Measurements from ENCODE around the gene RETREG3. TPM values are rescaled to one million over a fixed set of nuclear protein-coding genes. Genes with fewer than 3 reads are reported as not detected.

RETREG3 gene
- total and polyA plus RNA-seq, 9 of the 15 experiments (the other 6 are each of a cell fraction or from before 2014, with no cell fraction given) = 4.1 to 39.0 (median 16.9) TPM

- Histone ChIP-seq H3K79me2 (ENCODE audit: control insufficient read depth, insufficient read depth, low read length) (peaks cover 68% of the 10 kb centered on the region), H3K4me2 (ENCODE audit: insufficient read depth, low read length) (peak overlapping the region; percentile 88; the same call in 1 of the 2 replicates), H3K4me1 (replicated peaks in 1 of 2; ENCODE audit: control insufficient read depth in 2 of 2, insufficient read depth in 2 of 2, low read length in 2 of 2) (peaks cover 37 to 69% of the 10 kb centered on the region in 2 experiments), H3K27ac (ENCODE audit: extremely low read depth, low read depth, low read length) (peak overlapping the region; percentile 89; the same call in 2 of the 3 replicates), H3K9ac (ENCODE audit: insufficient read depth in 1 of 2, low read depth in 2 of 2, low read length in 2 of 2) (peak overlapping the region in 1 of 2 experiments; percentile 96; a peak in 3 of 4 replicates), H3K9me1 (ENCODE audit: control insufficient read depth, insufficient read depth, low read length) (no peaks in the 10 kb centered on the region), H3K9me3 (replicated peaks; ENCODE audit: control insufficient read depth, insufficient read depth, low read depth, low read length) (no peaks in the 10 kb centered on the region), H3K27me3 (ENCODE audit: control insufficient read depth in 2 of 2, insufficient read depth in 2 of 2, low read length in 2 of 2) (no peaks in the 10 kb centered on the region), H3K4me3 (no peak overlapping the region), H2AFZ (ENCODE audit: low read depth, low read length) (no peak overlapping the region), H3K36me3 (ENCODE audit: control insufficient read depth, insufficient read depth, low read length) (peaks cover 66% of the 10 kb centered on the region), H4K20me1 (replicated peaks; ENCODE audit: control insufficient read depth, insufficient read depth, low read length) (no peaks in the 10 kb centered on the region)
- in situ Hi-C loops (cut with MboI) = no loop called here
- WGBS (ENCODE audit: insufficient coverage, low coverage, missing lambda C conversion rate) = 88% methylated on average over 15 of the region's 16 CpGs
- TF ChIP-seq ZNF512 (tag; IDR thresholded peaks at IDR 0.05) (no peak), SOX6 (IDR thresholded peaks at IDR 0.05) (no peak), CEBPZ (IDR thresholded peaks at IDR 0.05; ENCODE audit: borderline replicate concordance, low read depth, low read length) (no peak), NR2C2 (CRISPR knock-in tag; IDR thresholded peaks at IDR 0.05) (no peak), NR2C2 (tag; IDR thresholded peaks at IDR 0.05) (no peak), ZNF175 (CRISPR knock-in tag; IDR thresholded peaks at IDR 0.05; ENCODE audit: low read depth) (no peak), MBD2 (IDR thresholded peaks at IDR 0.05; ENCODE audit: borderline replicate concordance, low read depth) (no peak), ZFP36 (IDR thresholded peaks at IDR 0.05; ENCODE audit: low read depth, low read length, partially characterized antibody) (no peak), CREB1 (IDR thresholded peaks at IDR 0.05) (no peak), CREB1 (CRISPR knock-in tag; IDR thresholded peaks at IDR 0.05) (no peak), MCM5 (IDR thresholded peaks at IDR 0.05; ENCODE audit: low read depth) (no peak)
- ATAC-seq (no peak), DNase-seq (ENCODE audit: extremely low read depth in 1 of 4, low spot score in 3 of 4) (no peak), FAIRE-seq (no peak)
- intact Hi-C loops (cut with micrococcal nuclease) = no loop called here
- POLR2A ChIA-PET = interaction anchor here (0.6 to 8.3 kb wide), 5 partner anchors 12 to 428 kb away, joined by 3 to 58 read pairs (median 4); partner anchors contain the start of gene PSMC3IP
- BruUV-seq (replicated peaks) = TSS peak; percentile 9
- CTCF ChIA-PET (ENCODE audit: low intra/inter-chr PET ratio) = no interaction called here
Measured at GRCh38 chr17:42565523-42566214, 43.5 kb downstream of the RETREG3 start.
